HepG2 (cell line): ENCODE measurements around the gene SPATS2. TPM values are rescaled to one million over a fixed set of nuclear protein-coding genes. Genes with fewer than 3 reads are reported as not detected.

Source experiments
- E2F1 ChIP-seq: sonication (generic); formaldehyde crosslinking; IDR thresholded peaks from 2 replicates; pipeline ENCODE4 v1.5.0; 2020; ENCODE audit warnings: missing genetic modification reagents
- E2F5 ChIP-seq: sonication (generic); formaldehyde crosslinking; conservative IDR thresholded peaks from 2 replicates; pipeline ENCODE4 v1.4.0; 2020; ENCODE audit warnings: missing genetic modification reagents
- EHMT2 ChIP-seq: fragments of 200-600 bp; sonication (generic); IDR thresholded peaks from 2 replicates; pipeline ENCODE4 v1.7.0; 2017; ENCODE audit warnings: antibody characterized with exemption, low read depth, low read length, borderline replicate concordance
- FOSL2 ChIP-seq: sonication (generic); formaldehyde crosslinking; IDR thresholded peaks from 2 replicates; pipeline ENCODE4 v1.4.0; 2020; ENCODE audit warnings: missing genetic modification reagents
- GZF1 ChIP-seq: sonication (generic); formaldehyde crosslinking; IDR thresholded peaks from 2 replicates; pipeline ENCODE4 v1.5.1; 2020; ENCODE audit warnings: mild to moderate bottlenecking, missing genetic modification reagents
- IKZF4 ChIP-seq: sonication (generic); formaldehyde crosslinking; IDR thresholded peaks from 2 replicates; pipeline ENCODE4 v1.5.1; 2020; ENCODE audit warnings: borderline replicate concordance, mild to moderate bottlenecking, low read depth, missing genetic modification reagents; ENCODE audit errors: not compliant biosample characterization
- IRX3 ChIP-seq: sonication (generic); formaldehyde crosslinking; IDR thresholded peaks from 2 replicates; pipeline ENCODE4 v1.8.1; 2023; ENCODE audit warnings: mild to moderate bottlenecking, low read depth, missing genetic modification reagents, borderline replicate concordance
- JUND ChIP-seq: sonication (generic); formaldehyde crosslinking; IDR thresholded peaks from 2 replicates; pipeline ENCODE4 v1.8.0; 2022; ENCODE audit warnings: mild to moderate bottlenecking, missing genetic modification reagents
- NAIF1 ChIP-seq: sonication (generic); formaldehyde crosslinking; IDR thresholded peaks from 2 replicates; pipeline ENCODE4 v1.5.0; 2020; ENCODE audit warnings: mild to moderate bottlenecking, missing genetic modification reagents, borderline replicate concordance
- PHF21A ChIP-seq: sonication (generic); formaldehyde crosslinking; IDR thresholded peaks from 2 replicates; pipeline ENCODE4 v1.5.0; 2020; ENCODE audit warnings: mild to moderate bottlenecking, missing genetic modification reagents
- PPARG ChIP-seq: conservative IDR thresholded peaks from 2 replicates; pipeline ENCODE4 v1.6.1; 2016; ENCODE audit warnings: missing biosample characterization, missing genetic modification reagents
- REXO4 ChIP-seq: sonication (generic); formaldehyde crosslinking; IDR thresholded peaks from 2 replicates; pipeline ENCODE4 v1.8.0; 2022; ENCODE audit warnings: missing genetic modification reagents, mild to moderate bottlenecking, borderline replicate concordance
- RORA ChIP-seq: sonication (generic); formaldehyde crosslinking; IDR thresholded peaks from 2 replicates; pipeline ENCODE4 v1.5.0; 2020; ENCODE audit warnings: mild to moderate bottlenecking, missing genetic modification reagents, moderate library complexity
- SYNCRIP ChIP-seq: fragments of 200-400 bp; formaldehyde crosslinking; IDR thresholded peaks from 2 replicates; pipeline ENCODE4 v1.6.1; 2018; ENCODE audit warnings: mild to moderate bottlenecking, low read depth, low read length; ENCODE audit not compliant: insufficient read depth
- ZBTB10 ChIP-seq: sonication (generic); formaldehyde crosslinking; IDR thresholded peaks from 2 replicates; pipeline ENCODE4 v1.4.0; 2020; ENCODE audit warnings: missing genetic modification reagents, borderline replicate concordance
- ZBTB49 ChIP-seq: sonication (generic); formaldehyde crosslinking; IDR thresholded peaks from 2 replicates; pipeline ENCODE4 v1.4.0; 2020; ENCODE audit warnings: missing genetic modification reagents, borderline replicate concordance
- ZEB1 ChIP-seq: IDR thresholded peaks from 2 replicates; pipeline ENCODE4 v1.6.1; 2012; ENCODE audit warnings: mild to moderate bottlenecking, low read depth, inconsistent platforms; ENCODE audit not compliant: insufficient replicate concordance
- ZNF3 ChIP-seq: IDR thresholded peaks from 2 replicates; pipeline ENCODE4 v1.7.0; 2017; ENCODE audit warnings: inconsistent platforms
- ZNF331 ChIP-seq: sonication (generic); formaldehyde crosslinking; IDR thresholded peaks from 2 replicates; pipeline ENCODE4 v1.4.0; 2020; ENCODE audit warnings: missing genetic modification reagents
- ZNF552 ChIP-seq: sonication (generic); formaldehyde crosslinking; IDR thresholded peaks from 2 replicates; pipeline ENCODE4 v1.9.0; 2022; ENCODE audit warnings: missing genetic modification reagents, mild to moderate bottlenecking, borderline replicate concordance
- ZNF563 ChIP-seq: sonication (generic); formaldehyde crosslinking; IDR thresholded peaks from 2 replicates; pipeline ENCODE4 v1.8.0; 2022; ENCODE audit warnings: mild to moderate bottlenecking, moderate library complexity, missing genetic modification reagents
- ZNF790 ChIP-seq: sonication (generic); formaldehyde crosslinking; IDR thresholded peaks from 2 replicates; pipeline ENCODE4 v1.8.0; 2022; ENCODE audit warnings: missing genetic modification reagents, mild to moderate bottlenecking, borderline replicate concordance
- ZSCAN22 ChIP-seq: sonication (generic); formaldehyde crosslinking; IDR thresholded peaks from 2 replicates; pipeline ENCODE4 v1.4.0; 2020; ENCODE audit warnings: mild to moderate bottlenecking, missing genetic modification reagents
- polyA plus RNA-seq, 8 experiments: library from polyadenylated mRNA; depleted of rRNA in 3 of 8; stranded (reverse) in 7 of 8; unstranded in 1 of 8; fragments of >200 nt; fragmentation: Illumina TruSeq in 4 of 8; extraction: Trizol in 4 of 8; gene quantifications; 2 replicates each; pipeline versions ENCODE4 v1.2.1 to v1.2.3, GENCODE V29; 2011 to 2016; ENCODE audit warnings: low read depth in 4 of 8, missing spikeins in 1 of 8, mixed read lengths in 1 of 8; ENCODE audit not compliant: insufficient read depth in 1 of 8
- total RNA-seq, 5 experiments: library from RNA; depleted of rRNA; stranded (reverse); fragments of >200 nt; fragmentation: Illumina TruSeq; extraction: Trizol; gene quantifications; 2 replicates each; pipeline ENCODE4 v1.2.3, GENCODE V29; 2016; ENCODE audit warnings: low read depth in 1 of 5

The SPATS2 gene
- total and polyA plus RNA-seq, 2 of the 13 experiments (the other 11 are each of a cell fraction or from before 2014, with no cell fraction given): 19.3 to 28.1 TPM

- TF ChIP-seq ZBTB49 (CRISPR knock-in tag): no peak
- 0 out of 2 replicates have a peak, but pooled peaks have one; percentile 6 for TF ChIP-seq ZBTB10 (CRISPR knock-in tag)
- TF ChIP-seq ZNF331 (CRISPR knock-in tag): no peak
- peak; percentile 68 for TF ChIP-seq E2F1 (CRISPR knock-in tag)
- no peak; the same call in 1 of the 2 replicates for TF ChIP-seq IRX3 (CRISPR knock-in tag)
- no peak for TF ChIP-seq REXO4 (CRISPR knock-in tag)
- no peak for TF ChIP-seq SYNCRIP
- no peak for TF ChIP-seq ZNF563 (CRISPR knock-in tag)
- TF ChIP-seq ZNF552 (CRISPR knock-in tag): no peak
- no peak; the same call in 1 of the 2 replicates for TF ChIP-seq FOSL2 (CRISPR knock-in tag)
- no peak for TF ChIP-seq RORA (CRISPR knock-in tag)
- no peak for TF ChIP-seq ZNF790
- TF ChIP-seq ZSCAN22 (CRISPR knock-in tag): no peak
- TF ChIP-seq GZF1 (CRISPR knock-in tag): no peak
- TF ChIP-seq EHMT2: no peak
- TF ChIP-seq ZEB1: no peak
- TF ChIP-seq E2F5: peak; percentile 93
- no peak for TF ChIP-seq IKZF4 (CRISPR knock-in tag)
- TF ChIP-seq PPARG: no peak; the same call in 1 of the 2 replicates
- no peak for TF ChIP-seq ZNF3 (CRISPR knock-in tag)
- TF ChIP-seq JUND (CRISPR knock-in tag): no peak
- peak; percentile 87 for TF ChIP-seq PHF21A (CRISPR knock-in tag)
- no peak for TF ChIP-seq NAIF1 (CRISPR knock-in tag)
These were observed 44.3 kb upstream of the SPATS2 start, which contains the start of gene TROAP (continued) for GRCh38 chr12:49322708-49323523.
